HG03135 (cell line): ENCODE data around the gene SHB.
"Not testable (repeated sequence)": the region's sequence is repeated elsewhere in the genome, so short reads cannot be mapped to it uniquely, and the experiment has no call there.

Experiments used
- ATAC-seq: cut with Tn5 transposase; IDR thresholded peaks from one replicate; pipeline ENCODE4 v1.9.1; 2021; ENCODE audit warnings: mild to moderate bottlenecking, moderate library complexity; ENCODE audit not compliant: unreplicated experiment

The SHB gene

DNA sequence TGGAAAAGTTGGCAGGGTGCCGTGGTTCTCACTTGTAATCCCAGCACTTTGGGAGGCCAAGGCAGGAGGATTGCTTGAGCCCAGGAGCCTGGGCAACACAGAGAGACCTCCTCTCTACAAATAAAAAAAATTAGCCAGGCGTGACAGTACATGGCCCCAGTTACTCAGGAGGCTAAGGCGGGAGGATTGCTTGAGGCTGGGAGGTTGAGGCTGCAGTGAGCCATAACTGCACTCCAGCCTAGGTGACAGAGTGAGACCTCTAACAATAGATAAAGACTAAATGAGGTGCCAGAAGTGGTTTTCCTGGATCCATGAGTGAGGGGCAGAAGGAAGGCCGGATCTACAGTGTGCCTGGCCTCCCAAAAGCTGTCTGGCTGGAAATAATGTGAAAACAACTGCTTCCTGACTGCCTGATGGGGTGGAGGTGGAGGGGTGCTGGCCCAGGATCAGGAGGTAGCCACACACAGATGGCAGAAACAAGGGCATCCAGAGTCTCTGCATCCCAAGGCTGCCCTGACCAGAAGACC is 4.1 kb downstream of the SHB start:
- ATAC-seq: no peak

DNA sequence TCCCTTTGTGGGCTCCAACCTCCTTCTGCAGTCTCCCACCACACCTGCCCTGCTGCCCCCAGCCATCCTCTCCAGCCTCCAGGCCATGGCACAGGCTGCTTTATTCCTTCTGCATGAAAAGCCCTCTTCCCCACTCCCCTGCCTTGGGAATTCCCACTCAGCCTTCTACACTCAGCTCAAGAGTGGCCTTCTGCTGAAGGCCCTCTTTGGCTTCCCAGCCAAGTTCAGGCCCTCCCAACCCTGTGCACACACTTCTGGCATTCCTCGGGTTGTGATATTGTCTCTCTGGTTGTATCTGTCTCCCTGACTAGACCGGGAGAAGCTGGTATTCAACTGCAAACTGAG is 5.7 kb downstream of the SHB start:
- no peak for ATAC-seq

DNA sequence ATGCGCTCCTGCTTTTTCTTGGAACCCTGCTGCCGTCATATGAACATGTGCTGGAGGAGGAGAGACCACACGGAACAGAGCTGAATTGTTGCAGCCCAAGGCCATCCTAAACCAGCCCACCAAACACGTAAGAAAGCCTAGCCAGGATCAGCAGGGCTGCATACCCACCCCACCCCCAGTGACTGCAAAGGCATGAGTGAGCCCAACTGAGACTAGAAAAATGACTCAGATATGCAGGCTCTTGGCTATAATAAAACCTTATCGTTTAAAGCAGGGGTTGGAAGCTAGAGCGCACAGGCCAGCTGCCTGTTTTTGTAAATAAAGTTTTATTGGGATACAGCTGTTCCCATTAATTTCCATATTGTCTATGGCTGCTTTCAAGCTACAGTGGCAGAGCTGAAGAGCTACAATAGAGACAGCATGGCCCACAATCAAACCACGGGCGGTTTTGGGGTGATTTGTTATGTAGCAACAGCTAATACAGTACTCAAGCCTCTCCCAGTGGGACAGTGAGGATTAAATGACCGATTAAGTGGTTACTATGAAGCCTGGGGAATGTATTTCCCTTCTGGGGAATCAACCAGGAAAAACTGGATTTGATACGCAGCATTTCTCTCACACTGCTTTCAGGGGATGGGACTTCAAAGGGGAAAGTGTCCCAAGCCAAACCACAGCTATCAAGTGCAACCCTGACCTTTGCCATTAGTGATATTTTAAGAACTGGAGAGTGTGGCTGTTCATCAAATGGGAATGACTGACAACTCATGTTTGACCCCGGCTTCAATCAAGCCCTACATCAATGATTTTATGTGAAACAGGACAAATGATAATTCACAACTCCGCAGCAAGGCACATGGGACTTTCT is 6.3 kb downstream of the SHB start:
- ATAC-seq: no peak

DNA sequence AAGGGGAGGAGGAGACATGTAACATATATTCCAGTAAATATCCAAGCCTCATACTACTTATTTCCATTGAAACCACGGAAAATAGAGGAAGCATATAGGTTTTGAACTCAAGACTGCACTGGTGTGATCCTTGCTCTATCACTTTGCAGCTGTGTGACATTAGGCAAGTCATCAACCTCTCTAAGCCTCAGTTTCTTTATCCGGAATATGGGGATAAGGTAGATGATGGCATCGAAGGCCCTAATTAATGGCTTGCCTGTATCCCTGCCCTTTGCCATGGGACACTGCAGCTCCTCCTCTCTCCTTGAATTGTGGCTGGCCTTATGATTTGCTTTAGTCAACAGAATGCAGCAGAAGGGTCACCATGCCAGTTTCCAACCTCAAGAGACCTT is 6.9 kb downstream of the SHB start:
- no peak for ATAC-seq

DNA sequence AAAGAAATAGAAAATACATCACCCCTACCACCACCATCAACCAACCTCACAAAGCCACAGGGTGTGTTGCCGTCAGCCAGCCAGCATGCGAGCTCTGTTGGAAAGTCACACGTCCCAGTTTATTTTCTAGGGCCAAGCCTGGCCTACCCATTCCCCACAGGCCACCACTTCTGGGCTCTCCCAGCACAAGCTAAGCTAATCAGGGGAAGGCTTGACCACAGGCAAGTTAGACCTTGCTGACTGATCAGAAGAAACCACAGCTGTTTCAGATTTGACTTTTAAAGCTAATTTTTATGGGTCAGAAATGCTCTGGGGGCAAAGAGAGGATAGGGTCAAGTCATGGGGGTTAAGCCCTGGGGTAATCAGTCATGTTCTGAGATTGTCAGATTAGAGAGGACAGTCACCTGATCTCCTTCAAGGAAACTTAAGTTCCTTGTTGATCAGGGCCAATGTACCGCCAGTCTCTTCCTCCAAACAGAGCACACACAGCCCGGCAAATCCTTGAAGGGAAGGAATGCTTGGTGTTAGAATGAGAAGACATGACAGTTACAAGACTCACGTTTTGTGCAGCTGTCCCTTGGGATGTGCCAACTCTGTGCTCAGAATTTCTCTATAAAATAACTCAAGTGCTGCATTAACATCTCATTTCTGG is 7.6 kb downstream of the SHB start:
- no peak for ATAC-seq

DNA sequence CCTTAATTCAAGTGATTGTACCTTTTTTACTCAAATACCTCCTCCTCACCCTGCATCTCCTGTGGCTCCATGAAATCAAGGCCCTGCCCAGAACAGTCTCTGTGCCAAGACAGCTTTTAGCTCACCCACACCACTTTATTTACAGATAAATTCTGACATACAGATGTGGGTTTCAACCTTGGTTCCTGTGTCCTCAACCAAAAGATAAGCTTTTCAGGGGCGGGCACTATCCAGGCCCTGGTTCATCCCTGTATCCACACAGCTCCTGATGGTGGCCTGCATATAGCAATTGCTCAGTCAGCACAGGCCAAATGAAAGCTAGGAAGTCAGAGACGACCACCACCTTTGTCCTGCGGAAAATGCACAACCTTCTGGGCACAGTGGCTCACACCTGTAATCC is 8.3 kb downstream of the SHB start:
- ATAC-seq: no peak

DNA sequence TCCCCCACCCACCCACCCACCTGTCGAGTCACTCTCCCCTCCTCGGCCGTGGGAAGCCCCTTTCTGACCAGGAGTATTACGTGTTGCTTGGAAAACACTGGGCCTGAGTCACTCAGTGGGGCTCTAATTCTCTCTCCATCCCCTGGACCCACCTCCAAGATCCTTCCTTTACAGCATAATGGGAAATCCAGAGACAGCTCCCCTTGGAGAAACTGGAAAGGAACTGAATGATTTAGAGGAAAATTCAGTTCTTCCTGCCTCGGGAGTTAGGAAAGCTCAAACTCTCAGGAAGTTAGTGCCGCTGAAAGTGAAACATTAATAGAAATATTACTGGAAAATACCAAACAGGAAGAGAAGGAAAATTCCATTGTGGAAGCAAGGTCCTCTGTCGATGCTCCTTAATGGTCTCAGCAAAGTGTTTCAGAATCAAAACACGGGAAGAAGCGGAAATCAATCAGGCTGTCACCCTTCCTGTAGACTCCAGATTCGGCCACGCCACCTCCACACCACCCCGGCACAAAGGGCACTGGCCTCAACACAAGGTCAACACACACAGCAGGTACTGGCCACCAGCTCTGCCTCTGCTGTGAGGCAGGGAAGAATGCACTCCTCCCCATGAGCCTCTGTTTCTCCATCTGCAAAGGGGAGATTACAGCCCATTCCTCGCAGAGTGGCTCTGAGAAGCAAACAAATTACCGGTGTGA is 9.6 kb downstream of the SHB start:
- ATAC-seq: no peak

DNA sequence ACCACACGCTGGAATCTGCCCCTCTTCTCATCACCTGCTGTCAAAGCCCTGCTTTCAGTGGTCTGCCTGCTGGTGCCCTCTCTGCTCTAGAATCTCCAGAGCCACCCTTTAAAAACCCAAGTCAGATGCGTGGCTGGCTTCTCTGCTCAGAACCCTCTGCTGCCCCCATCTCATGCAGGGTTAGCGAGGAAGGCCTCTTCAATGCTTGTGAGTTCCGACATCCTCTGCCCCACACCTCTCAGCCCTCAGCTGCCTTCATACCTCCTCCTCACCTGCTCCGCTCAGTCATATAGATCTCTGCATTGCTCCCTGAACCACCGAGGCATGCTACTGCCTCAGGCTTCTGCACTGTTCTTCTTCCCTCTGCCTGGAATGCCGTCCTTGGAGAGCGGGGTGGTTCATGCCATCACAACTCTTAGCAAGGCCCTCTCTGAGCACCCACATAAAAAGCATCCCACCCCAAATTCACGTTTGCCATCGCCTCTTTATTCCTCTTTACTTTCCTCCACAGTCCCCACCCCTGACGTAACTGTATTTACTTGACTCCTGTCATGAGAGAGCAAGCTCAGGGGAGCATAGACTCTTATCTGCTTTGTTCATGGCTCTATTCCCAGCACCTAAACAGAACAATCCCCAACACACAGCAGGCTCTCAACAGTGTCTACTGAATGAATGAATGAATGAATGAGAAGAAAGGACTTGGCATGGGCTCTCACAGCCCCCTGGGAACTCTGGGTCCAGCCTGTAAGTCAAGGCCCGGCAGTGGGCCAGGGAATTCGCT is 10.4 kb downstream of the SHB start:
- no peak for ATAC-seq

DNA sequence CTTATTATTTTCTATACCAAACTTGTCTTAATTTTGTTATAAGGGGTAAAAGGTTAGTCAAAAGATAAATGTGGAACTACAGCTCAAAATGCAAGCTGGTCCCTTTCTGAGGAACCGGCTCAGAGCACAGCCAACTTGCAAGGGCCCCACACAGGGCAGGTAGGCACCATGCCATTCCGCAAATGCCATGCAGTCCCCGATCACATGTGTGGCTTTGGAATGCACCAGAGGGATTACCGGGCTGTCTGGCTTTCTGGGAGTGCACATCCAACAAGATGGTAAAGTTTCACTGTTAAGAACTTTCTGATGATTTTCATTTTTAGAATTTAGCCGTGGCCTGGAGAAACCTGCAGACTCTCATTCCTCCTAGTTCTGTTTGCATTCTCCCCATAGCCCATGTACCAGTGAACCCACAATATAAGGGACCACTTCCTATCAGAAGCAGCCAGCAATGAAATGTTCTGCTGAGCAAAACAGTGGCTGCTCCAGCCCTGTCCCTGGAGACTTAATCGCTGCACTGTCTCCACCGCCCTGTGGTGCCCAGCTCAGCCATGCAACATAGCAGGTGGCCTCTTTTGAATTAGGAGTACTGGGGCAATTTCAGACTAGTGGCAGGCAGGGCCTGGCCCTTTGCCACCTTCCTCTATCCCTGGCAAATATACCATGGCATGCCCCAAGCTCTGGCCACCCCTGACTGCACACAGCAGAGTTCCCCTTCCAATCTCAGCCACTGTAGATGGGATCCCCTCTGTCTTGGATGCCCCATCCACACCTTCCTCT is 11.4 kb downstream of the SHB start:
- no peak for ATAC-seq

DNA sequence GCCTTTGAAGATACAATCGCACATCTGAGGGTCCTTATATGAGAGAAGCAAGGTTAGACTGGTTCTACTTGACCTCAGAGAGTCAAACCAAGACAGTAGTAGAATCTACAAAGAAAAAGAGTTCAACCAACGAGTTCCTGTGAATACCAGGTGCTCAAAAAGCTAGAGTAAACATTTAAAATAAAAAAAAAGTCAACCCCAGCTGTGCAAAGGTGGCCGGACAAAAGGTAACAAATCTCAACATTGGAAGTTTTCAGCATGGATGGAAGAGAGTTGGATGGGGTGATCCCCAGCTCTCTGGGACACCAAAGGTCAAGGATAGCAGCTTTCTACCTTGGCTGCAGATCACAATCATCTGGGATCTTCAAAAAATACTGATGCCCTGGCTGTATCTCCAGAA is 14.4 kb downstream of the SHB start:
- ATAC-seq: no peak

DNA sequence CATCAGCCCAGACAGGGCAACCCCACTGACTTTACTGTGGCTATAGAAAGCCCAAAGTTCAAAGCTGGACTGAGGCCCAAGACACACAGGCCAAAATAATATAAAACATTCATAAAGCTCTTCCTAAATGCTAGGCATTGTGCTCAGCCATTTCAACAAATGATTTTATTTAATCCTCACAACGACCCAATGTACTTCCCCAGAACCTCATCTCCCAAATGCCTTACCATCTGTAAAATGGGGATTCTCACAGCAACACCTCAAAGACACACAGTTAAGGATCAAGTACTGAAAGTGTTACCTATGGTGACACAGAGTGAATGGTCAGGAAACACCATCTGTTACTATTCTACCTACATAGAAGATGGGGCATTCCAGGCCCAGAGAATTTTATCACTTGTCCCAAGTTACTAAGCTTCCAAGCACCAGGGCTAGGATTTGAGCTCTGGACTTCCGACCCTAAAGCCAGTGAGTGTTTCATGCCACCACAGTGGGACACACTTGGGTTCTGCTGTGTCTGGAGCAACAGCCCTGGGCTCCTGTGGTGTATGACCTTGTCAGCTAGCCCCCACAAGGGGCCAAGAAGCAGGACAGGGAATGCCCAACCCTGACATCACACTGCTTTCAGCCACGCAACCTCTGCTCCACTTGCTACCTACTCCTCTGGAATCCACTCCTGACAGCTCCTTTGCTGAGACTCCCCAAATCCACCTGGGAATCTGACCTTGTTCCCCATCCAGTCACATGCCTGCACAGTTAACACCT is 15.1 kb downstream of the SHB start:
- no peak for ATAC-seq

DNA sequence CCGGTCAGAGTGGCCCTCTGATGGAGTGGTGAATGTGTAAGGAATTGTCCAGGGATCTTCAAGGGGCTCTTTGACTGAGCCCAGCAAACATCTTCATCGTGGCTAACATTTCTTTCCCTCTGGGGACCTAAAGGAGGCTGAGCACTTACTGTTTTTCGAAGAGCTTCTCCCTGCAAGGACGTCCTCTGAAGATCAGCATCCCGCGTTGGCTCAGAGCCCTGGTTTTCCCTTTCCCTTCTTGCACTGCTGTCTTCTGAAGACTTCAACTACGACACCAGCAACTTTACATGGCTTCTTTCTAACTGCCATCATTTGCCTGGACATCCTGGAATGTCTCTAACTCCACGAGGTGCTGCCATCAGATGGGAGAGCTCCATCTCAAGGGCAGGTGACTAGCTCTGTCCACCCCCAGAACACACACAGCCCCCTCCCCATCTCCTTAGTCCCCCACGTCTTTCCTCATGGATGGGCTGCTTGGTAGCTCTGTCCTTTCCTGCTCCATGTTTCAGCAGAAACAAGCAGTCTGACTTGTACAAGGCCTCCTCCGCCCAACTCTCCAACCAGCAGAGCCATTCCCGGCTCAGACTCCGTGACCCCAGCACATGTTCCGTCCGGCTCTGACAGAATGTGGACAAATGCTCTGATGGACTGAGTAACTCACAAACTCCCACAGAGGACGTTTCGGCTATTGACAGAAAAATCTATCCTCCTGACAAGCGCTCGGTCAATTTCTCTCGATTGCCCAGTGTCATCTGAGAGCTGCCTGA is 17.1 kb downstream of the SHB start:
- no peak for ATAC-seq

DNA sequence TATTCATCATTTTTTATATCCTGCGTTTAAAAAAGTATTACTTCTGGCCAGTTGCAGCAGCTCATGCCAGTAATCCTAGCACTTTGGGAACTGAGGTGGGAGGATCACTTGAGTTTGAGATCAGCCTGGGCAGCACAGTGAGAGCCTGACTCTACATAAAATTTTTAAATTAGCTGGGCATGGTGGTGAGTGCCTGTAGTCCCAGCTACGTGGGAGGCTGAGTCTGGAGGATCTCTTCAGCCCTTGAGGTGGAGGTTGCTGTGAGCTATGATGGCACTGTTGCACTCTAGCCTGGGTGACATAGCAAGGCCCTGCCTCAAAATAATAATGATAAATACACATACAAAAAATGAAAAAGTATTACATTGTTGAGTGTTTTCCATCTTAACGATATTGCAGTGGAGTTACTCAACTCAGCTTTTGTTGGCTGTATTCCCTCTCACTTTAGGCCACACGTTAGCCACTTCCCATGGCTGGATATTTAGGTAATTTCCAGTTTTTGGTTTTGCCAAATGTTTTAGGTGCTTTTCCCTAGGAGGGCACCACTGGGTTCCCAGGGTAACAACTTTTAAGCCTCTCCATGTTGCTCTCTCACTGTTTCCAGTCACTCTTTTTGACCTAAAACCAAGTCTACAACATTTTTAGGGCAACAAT is 20.6 kb downstream of the SHB start:
- ATAC-seq: no peak

DNA sequence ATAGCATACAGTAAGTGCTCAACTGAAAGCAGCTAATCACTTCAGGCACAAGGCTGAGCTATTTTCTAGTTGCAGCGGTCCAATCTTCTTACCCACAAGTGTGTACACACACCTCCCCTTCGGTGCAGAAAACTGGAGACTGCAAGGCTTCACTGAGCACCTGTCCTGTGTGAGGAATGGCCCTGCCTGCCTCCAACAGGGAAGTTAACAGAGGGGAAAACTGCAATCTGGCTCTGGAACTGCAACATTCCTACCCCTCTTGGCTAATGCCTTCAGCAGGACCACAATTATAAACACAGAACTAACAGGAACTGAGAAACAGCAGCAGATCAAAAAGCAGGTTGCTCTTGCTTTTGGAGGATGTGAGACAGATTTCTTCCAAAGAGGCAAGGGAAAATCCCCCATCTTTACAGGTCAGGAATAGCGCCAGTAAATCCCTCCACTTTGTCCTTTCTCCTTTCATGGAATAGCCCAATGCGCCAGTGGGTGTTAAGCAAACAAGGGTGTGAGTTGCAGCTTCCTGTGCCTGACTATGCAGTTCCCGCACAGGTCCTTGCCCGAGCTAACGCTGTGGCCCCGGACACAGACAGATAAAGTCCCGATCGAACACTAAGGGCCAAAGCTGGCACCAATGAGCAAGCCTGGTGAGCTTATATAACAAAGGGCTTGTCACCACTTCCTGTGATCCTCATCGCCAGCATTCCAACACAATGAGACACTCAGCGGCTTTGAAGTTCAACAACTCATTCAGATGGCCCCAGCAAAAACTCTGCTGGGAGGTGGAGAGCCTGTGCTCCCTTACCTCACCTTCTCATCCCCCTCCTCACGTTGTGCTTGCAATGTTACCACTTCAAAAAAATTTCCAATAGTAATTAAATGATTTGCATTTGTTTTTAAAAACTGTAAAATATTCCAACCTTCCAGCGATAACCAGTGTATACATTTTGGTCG is 21.5 kb downstream of the SHB start:
- no peak for ATAC-seq

DNA sequence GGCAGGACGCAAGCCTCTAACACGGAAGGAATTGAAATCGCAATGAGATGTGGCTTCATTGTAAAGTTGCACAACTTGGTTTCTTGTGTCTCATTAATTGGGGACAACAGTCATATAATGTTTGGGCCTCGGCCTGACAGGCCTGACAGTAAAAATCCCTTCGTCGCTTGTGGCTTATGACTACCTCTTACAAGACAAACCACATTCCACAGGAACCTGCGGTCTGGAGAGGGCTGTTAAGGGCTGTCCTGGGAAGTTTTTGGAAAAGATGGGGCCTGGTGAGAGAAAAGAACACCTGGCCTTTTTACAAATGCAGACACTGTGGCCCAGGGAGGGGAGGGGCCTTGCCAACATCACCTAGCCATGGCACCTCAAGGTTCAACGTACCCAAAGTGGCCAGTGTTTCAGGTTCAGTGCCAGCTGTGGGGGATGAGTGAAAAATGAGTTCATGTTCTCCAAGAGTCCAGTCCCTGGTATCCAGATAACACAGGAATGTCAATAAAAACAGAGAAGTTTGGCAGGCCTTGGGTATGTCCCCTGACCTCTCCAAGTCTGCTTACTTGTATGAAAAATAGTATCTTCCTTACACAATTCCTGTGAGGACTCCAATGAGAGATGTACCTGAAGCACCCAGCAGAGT is 22.2 kb downstream of the SHB start:
- no peak for ATAC-seq

DNA sequence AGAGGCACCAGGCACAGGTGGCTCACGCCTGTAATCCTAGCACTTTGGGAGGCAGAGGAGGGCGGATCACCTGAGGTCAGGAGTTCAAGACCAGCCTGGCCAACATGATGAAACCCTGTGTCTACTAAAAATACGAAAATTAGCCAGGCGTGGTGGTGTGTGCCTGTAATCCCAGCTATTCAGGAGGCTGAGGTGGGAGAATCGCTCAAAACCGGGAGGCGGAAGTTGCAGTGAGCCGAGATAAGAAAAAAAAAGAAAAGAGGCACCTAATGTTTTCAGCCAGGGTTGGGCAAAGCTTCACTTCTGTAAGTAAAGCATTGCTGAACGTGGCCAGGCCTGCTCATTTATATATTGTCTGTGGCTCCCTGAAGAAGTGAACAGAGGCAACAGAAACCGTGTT is 23.1 kb downstream of the SHB start:
- not testable (repeated sequence) for ATAC-seq

DNA sequence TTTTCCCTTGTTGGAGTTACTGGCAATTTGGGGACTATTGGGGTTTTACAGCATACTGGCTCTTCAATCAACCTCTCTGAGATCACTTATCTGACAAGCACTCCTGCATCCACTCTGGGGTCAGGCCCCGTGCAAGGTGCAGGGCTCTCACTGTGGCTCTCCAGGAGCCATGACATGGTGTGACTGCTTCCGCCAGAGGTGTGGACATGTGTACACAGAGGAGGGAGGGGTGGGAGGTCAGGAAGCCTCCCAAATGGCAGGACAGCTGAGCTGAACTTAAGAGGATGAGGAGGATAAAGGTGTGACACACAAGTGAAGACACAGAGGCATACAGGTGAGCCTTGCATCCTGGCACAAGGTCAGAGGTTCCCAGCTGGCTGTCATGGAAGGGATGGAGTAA is 24.3 kb downstream of the SHB start:
- ATAC-seq: no peak
